WERI-Rb-1 (cell line): Measurements from ENCODE around the gene CRACR2A.

Experiments used
- DNase-seq: peaks from one replicate; pipeline ENCODE4 v3.0.0-alpha.2; 2020
- H3K27ac ChIP-seq: fragments of 250-450 bp; sonication (Bioruptor Pico); 2 replicates; pipeline ENCODE4 v1.5.1; 2020; ENCODE audit warnings: mild to moderate bottlenecking, moderate library complexity
- H3K27me3 ChIP-seq: fragments of 250-450 bp; sonication (Bioruptor Pico); 2 replicates; pipeline ENCODE4 v1.5.1; 2021; ENCODE audit warnings: mild to moderate bottlenecking, low read depth, moderate library complexity; ENCODE audit not compliant: insufficient read depth, severe bottlenecking
- H3K36me3 ChIP-seq: fragments of 250-450 bp; sonication (Bioruptor Pico); 2 replicates; pipeline ENCODE4 v1.5.1; 2020; ENCODE audit warnings: mild to moderate bottlenecking, moderate library complexity
- H3K4me3 ChIP-seq: 2 replicates; pipeline ENCODE4 v1.5.1; 2011; ENCODE audit warnings: low read depth, mild to moderate bottlenecking, control low read depth, low read length
- H3K9me3 ChIP-seq: fragments of 250-450 bp; sonication (Bioruptor Pico); 2 replicates; pipeline ENCODE4 v1.5.1; 2021; ENCODE audit warnings: mild to moderate bottlenecking, moderate library complexity; ENCODE audit not compliant: severe bottlenecking
- TF ChIP-seq, protein P1 (sequence below): IDR thresholded peaks from 2 replicates; pipeline ENCODE4 v1.5.1; 2011; ENCODE audit warnings: low read depth, mild to moderate bottlenecking, control low read depth, inconsistent platforms, low read length

The CRACR2A gene

DNA sequence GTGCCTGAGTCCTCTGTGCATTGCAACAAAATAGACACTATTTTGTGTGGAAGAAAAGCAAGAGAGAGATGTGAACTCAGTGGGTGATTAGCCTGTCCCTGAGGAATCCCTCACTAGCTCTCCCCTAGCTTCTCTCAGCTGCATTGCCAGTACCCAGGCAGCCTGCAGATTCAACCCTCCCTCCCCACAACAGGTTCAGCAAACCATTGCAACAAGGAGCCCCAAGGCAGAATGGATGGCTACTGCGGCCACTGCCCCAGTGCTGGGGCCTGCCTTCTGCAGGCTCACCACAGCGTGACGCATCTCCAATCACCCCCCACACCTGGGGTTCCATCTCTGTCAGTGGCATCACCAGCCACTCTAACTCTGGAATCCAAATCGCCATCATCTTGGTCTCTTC is 2.3 kb downstream of the CRACR2A start:
- DNase-seq = peak; percentile 26
- Histone ChIP-seq H3K4me3 (no peak overlapping the region), H3K27ac (no peak overlapping the region), H3K36me3 (no peaks in the 10 kb centered on the region), H3K27me3 (no peaks in the 10 kb centered on the region), H3K9me3 (peaks cover 6% of the 10 kb centered on the region)
- TF ChIP-seq, protein P1, sequence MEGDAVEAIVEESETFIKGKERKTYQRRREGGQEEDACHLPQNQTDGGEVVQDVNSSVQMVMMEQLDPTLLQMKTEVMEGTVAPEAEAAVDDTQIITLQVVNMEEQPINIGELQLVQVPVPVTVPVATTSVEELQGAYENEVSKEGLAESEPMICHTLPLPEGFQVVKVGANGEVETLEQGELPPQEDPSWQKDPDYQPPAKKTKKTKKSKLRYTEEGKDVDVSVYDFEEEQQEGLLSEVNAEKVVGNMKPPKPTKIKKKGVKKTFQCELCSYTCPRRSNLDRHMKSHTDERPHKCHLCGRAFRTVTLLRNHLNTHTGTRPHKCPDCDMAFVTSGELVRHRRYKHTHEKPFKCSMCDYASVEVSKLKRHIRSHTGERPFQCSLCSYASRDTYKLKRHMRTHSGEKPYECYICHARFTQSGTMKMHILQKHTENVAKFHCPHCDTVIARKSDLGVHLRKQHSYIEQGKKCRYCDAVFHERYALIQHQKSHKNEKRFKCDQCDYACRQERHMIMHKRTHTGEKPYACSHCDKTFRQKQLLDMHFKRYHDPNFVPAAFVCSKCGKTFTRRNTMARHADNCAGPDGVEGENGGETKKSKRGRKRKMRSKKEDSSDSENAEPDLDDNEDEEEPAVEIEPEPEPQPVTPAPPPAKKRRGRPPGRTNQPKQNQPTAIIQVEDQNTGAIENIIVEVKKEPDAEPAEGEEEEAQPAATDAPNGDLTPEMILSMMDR = no peak

DNA sequence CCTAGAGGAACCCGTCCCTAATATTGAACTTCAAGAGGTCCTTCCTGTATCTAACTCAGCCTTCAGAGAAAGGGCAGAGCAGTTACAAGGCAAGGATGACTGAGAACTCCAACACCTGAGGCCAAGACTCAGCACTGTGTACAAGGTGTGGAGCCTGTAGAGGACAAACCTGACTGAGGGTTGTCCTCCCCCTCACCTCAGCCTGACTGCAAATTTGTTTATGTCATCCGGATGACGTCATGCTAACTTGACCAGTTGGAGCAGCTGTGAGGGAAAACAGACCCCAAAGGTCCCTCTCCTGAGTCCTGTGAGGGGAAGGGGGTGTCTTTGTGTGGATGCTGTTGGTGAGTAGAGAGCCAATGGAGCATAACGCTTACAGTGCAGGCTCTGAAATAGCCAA is 4.3 kb downstream of the CRACR2A start:
- Histone ChIP-seq H3K27me3 (no peaks in the 10 kb centered on the region), H3K36me3 (no peaks in the 10 kb centered on the region), H3K27ac (no peak overlapping the region), H3K4me3 (no peak overlapping the region), H3K9me3 (peaks cover 6% of the 10 kb centered on the region)
- DNase-seq = no peak
- TF ChIP-seq, protein P1 = no peak

DNA sequence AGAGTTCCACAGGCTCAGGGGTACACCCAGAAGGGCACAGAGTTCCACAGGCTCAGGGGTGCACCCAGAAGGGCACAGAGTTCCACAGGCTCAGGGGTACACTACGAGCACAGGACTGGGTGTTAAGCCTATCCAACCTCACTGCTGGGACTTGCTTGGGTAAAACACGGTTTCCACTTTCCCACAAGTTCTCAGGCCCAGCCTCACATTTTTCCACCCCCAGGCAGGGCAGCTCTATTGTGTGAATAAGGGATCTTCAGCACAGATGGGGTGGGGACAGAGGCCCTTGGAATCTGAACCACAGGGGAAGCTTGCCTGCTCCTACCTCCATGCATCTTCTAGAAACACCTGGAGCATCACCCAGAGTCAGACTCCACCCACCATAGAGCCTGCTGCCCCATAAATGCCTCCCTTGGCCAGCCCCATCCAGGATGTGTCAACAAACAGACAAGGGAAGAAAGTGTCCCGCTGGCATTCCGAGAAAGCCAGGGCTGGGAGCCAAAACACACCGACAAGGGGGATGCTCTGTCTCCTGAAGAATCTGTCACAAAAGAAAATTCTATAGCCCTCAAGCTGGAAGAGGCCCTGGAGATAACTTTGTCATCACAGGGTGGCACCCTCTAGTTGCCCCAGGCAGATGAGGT is 4.8 kb downstream of the CRACR2A start:
- no peak for DNase-seq
- TF ChIP-seq, protein P1 = no peak
- no peak overlapping the region for H3K27ac ChIP-seq
- peaks cover 6% of the 10 kb centered on the region for H3K9me3 ChIP-seq
- no peaks in the 10 kb centered on the region for H3K27me3 ChIP-seq
- no peaks in the 10 kb centered on the region for H3K36me3 ChIP-seq
- H3K4me3 ChIP-seq = no peak overlapping the region

DNA sequence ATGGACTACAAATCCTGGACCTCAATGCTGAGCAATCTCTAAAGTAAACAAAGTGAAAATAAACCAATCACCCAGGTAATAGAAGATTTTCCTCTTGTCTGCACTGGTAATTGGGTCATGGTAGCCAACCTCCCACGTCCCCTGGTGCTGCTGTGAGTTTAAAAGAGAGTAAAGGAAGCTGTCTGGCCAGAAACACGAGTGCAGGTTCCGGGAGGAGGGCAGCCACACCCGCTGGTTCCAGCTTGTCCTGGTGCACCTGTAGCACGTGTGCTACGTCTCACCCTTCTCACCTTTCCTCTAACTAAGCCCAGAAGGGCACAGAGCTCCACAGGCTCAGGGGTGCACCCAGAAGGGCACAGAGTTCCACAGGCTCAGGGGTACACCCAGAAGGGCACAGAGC is 5.4 kb downstream of the CRACR2A start:
- no peak overlapping the region for H3K4me3 ChIP-seq
- H3K27ac ChIP-seq = no peak overlapping the region
- H3K36me3 ChIP-seq = no peaks in the 10 kb centered on the region
- TF ChIP-seq, protein P1 = no peak
- no peak for DNase-seq
- H3K9me3 ChIP-seq = peaks cover 6% of the 10 kb centered on the region
- H3K27me3 ChIP-seq = no peaks in the 10 kb centered on the region

DNA sequence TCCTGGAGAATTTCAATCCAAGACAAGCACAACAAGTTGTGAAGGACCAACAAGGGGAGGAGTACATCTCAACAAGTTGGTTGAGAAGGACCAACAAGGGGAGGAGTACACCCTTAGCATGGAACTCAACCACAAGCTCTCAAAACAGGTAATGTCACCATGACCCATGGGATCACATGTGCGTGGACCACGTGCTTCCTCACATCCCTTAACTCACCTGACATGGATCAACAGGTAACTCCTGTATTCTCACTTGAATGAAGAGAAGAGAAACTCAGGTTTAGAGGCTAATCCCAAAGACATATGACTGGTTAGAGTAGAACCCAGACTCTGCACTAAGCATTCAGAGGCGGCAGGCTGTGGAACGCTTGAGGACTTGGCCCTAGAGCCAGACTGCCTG is 6.2 kb downstream of the CRACR2A start:
- Histone ChIP-seq H3K36me3 (no peaks in the 10 kb centered on the region), H3K9me3 (peaks cover 6% of the 10 kb centered on the region), H3K4me3 (no peak overlapping the region), H3K27ac (no peak overlapping the region), H3K27me3 (no peaks in the 10 kb centered on the region)
- DNase-seq = no peak
- TF ChIP-seq, protein P1 = no peak

DNA sequence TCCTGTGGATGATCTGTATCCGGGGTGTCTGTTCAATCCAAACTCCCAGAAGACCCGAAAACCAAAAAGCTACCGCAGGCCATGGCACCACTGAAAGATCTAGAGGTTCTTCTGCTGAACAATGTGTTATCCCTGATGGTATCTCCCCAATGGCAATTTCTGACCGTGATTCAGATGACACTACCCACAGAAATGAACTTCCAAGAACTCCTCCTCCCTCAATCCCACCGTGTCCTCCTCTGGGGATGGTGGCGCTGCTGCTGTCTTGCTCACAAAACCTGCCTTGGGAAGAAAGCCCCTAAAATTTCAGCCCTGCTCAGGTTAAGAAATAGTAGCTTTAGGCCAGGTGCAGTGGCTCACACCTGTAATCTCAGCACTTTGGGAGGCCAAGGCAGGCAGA is 7.8 kb downstream of the CRACR2A start:
- H3K27ac ChIP-seq = no peak overlapping the region
- no peak for DNase-seq
- peaks cover 6% of the 10 kb centered on the region for H3K9me3 ChIP-seq
- TF ChIP-seq, protein P1 = no peak
- H3K4me3 ChIP-seq = no peak overlapping the region
- no peaks in the 10 kb centered on the region for H3K27me3 ChIP-seq
- H3K36me3 ChIP-seq = no peaks in the 10 kb centered on the region
